Cardiac fibroblast (primary cell): ENCODE results near the gene NSUN2.
A peak's percentile ranks its signal among the peaks of the same experiment; 100 is the strongest.

Source experiments
- DNase-seq, 2 donors: peaks; one replicate each; pipeline versions ENCODE4 v3.0.0 to v3.0.0-alpha.2; 2010; ENCODE audit warnings: low read depth in 2 of 2
- H3K4me3 ChIP-seq, 2 donors: replicated peaks in 1 of 2; 1 replicate in 1 of 2; 2 replicates in 1 of 2; pipeline ENCODE4 v1.5.1; 2011; ENCODE audit warnings: low read depth in 2 of 2, low read length in 2 of 2, mild to moderate bottlenecking in 2 of 2, moderate library complexity in 1 of 2
- TF ChIP-seq, protein P1 (sequence below): IDR thresholded peaks from one replicate; pipeline ENCODE4 v1.5.1; 2011; ENCODE audit warnings: low read depth, mild to moderate bottlenecking, low read length, inconsistent platforms

NSUN2 gene

GRCh38 chr5:6594066-6594465 is 38.8 kb downstream of the NSUN2 start:
- TF ChIP-seq, protein P1, sequence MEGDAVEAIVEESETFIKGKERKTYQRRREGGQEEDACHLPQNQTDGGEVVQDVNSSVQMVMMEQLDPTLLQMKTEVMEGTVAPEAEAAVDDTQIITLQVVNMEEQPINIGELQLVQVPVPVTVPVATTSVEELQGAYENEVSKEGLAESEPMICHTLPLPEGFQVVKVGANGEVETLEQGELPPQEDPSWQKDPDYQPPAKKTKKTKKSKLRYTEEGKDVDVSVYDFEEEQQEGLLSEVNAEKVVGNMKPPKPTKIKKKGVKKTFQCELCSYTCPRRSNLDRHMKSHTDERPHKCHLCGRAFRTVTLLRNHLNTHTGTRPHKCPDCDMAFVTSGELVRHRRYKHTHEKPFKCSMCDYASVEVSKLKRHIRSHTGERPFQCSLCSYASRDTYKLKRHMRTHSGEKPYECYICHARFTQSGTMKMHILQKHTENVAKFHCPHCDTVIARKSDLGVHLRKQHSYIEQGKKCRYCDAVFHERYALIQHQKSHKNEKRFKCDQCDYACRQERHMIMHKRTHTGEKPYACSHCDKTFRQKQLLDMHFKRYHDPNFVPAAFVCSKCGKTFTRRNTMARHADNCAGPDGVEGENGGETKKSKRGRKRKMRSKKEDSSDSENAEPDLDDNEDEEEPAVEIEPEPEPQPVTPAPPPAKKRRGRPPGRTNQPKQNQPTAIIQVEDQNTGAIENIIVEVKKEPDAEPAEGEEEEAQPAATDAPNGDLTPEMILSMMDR: no peak

GRCh38 chr5:6593148-6594016 is 39.5 kb downstream of the NSUN2 start:
- TF ChIP-seq, protein P1: no peak
- H3K4me3 ChIP-seq: no peak overlapping the region
- DNase-seq: no peak

More at GRCh38 chr5:6594066-6594465, 38.8 kb downstream of the NSUN2 start:
- DNase-seq: no peak
- H3K4me3 ChIP-seq: no peak overlapping the region

DNA sequence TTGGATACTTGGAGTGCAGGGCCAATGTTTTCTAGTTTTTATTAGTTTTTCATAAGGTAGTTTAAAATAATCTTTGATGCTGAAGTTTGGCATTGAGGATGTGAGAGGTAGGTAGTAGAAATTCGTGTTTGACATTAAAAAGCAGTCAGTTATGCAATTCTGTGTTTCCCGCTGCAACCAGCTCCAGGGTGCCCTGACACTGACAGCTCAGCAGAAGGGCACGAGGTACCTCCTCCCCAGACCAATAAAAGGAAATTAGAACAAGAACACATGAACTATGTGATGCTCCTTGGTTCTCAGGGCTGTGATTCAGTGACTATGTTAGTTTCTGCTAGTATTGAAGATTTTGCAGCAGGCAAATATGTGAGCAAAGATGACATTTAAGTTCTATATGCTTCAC is 40.2 kb downstream of the NSUN2 start:
- no peak overlapping the region for H3K4me3 ChIP-seq
- peak in 1 of 2 donors; percentile 43 for DNase-seq
- TF ChIP-seq, protein P1: no peak

- TF ChIP-seq, protein P1: no peak
- no peak overlapping the region for H3K4me3 ChIP-seq
- no peak for DNase-seq
Measured at GRCh38 chr5:6591671-6592288, 41.1 kb downstream of the NSUN2 start.

DNA sequence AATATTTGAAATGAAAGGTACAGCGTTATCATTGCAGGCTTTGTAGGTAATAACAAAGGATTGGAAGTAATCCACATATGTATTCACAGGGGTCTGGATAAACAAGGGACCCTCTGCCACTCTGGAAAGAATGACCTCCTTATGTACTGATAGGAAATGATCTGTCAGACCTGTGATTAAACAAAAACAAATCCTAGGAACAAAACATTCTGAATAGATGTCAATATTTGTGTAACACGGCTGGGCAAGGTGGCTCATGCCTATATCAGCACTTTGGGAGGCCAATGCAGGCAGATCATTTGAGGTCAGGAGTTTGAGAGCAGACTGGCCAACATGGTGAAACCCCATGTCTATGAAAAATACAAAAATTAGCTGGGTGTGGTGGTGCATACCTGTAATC is 42.3 kb downstream of the NSUN2 start:
- DNase-seq: no peak

DNA sequence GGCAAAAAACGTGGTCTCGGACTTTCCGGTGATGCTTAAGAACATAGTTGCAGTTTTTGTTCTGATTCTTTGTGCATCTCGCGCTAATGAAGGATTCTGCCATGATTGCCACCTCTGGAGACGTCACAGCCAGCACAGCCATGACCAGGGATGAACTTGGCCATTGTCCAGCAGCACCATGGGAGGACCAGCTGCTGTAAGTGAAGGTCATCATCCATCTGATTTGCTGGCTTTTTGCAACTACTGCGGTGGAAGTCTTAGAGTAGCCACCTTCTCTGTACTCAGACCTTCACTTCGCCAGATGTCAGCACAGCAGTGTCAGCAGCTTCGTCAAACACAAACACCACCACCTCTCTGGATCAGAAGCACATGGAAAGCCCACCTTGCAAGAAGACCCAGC is 45.7 kb downstream of the NSUN2 start:
- H3K4me3 ChIP-seq: no peak overlapping the region
- TF ChIP-seq, protein P1: no peak
- no peak for DNase-seq

More for the DNA sequence above, 42.3 kb downstream of the NSUN2 start:
- TF ChIP-seq, protein P1: no peak
- H3K4me3 ChIP-seq: no peak overlapping the region
